ENCODE measurements around the gene SIPA1L3.

The SIPA1L3 gene

GRCh38 chr19:38252385-38252784, 345.4 kb downstream of the SIPA1L3 start:
- DNase-seq: no peak

DNA sequence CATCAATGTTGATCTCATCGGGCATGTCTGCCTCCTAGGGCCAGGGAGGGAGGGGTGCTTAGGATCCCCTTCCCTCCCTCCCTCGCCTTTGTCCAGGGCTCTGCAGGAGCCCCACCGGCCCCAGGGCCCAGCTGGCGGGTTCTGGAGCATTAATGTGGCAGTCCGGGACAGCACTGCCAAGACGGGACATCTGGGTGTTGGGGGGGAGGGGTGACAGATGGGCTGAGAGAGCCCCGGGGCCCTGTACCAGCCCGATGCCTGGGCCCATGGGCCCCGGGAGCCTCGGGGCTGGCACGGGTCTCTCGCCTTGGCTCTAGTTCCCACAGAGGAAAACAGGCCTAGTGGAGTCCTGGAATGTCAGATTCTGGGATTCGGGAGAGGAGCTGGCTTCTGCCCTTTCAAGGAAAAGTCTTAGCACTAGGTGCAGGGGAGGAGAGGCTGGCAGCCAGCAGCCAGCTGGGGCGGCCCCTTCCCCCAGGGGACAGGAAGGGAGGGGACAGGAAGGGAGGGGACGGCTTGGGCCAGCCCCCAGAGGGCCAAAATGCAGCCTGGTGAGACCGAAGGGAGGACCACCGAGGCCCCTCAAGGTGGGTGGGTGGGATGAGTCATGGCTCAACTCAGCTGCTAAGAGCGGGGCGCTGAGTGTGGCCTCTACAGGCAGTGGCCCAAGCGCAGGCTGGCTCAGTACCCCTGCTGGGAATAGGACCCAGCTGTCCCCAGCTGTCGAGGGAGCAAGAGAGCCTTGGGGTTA, 346.1 kb downstream of the SIPA1L3 start:
- no peak for DNase-seq

GRCh38 chr19:38253788-38254187, 346.8 kb downstream of the SIPA1L3 start:
- DNase-seq: no peak

DNA sequence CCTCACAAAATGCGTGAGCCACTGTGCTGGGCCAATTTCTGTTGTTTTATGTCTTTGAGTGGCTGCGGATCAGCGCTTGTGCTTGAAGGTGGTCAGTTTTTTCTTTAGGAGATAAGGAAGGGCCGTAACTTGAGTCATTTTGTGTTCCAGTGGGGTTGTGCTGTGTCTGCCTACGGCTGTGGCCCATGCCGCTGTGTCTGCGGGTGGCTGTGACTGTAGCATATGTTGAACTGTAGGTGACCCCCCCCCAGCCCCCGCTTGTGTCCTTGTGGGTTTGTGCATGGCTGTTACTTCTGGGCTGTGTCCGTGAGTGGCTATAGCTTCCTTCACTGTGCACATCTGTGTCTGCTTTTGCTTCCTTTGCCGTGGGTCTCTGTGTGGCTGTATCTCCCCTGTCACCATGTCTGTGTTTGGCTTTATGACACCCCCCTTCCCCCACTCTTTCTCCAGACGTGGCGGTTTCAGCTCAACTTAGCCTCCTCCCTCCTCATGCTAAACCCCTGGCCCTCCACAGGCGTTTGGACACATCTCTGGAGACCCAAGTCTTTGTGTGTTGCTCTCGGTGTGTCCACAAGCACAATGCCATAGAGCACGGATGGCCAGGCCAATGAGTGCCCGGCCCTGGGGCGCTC, 348.5 kb downstream of the SIPA1L3 start:
- no peak for DNase-seq

Data from NCI-H1092 (cell line).